WTC11 (cell line): ENCODE data around the gene KDM3B.

Experiments used
- CTCF ChIP-seq: fragments of 200-600 bp; IDR thresholded peaks from 2 replicates; pipeline ENCODE4 v1.8.0; 2022; ENCODE audit warnings: antibody characterized with exemption
- E2F1 ChIP-seq: sonication (generic); formaldehyde crosslinking; IDR thresholded peaks from 2 replicates; pipeline ENCODE4 v1.8.0; 2022; ENCODE audit warnings: mild to moderate bottlenecking, missing genetic modification reagents
- GTF2I ChIP-seq: fragments of 250-450 bp; sonication (Bioruptor Pico); conservative IDR thresholded peaks from 2 replicates; pipeline ENCODE4 v1.4.0; 2021; ENCODE audit warnings: mild to moderate bottlenecking
- MLX ChIP-seq: sonication (generic); formaldehyde crosslinking; IDR thresholded peaks from 2 replicates; pipeline ENCODE4 v1.8.1; 2023; ENCODE audit warnings: mild to moderate bottlenecking, missing genetic modification reagents, moderate library complexity
- MXD4 ChIP-seq: fragments of 250-450 bp; sonication (Bioruptor Pico); IDR thresholded peaks from 2 replicates; pipeline ENCODE4 v1.8.0; 2021; ENCODE audit warnings: mild to moderate bottlenecking, moderate library complexity, borderline replicate concordance
- RELA ChIP-seq: sonication (generic); formaldehyde crosslinking; IDR thresholded peaks from 2 replicates; pipeline ENCODE4 v1.8.1; 2022; ENCODE audit warnings: missing genetic modification reagents, mild to moderate bottlenecking, borderline replicate concordance
- TEAD4 ChIP-seq: sonication (generic); formaldehyde crosslinking; IDR thresholded peaks from 2 replicates; pipeline ENCODE4 v1.8.0; 2022; ENCODE audit warnings: mild to moderate bottlenecking, missing genetic modification reagents

GRCh38 chr5:138444078-138444773 lies 91.7 kb downstream of the KDM3B start:
- TF ChIP-seq RELA: no peak
- no peak for TF ChIP-seq MXD4 (CRISPR knock-in tag)
- TF ChIP-seq GTF2I: no peak
- TF ChIP-seq TEAD4 (CRISPR knock-in tag): no peak
- no peak for TF ChIP-seq E2F1 (CRISPR knock-in tag)
- no peak for TF ChIP-seq CTCF
- no peak for TF ChIP-seq MLX (CRISPR knock-in tag)
